ENCODE measurements around the gene RAB3GAP2.

- TF ChIP-seq TAF1 (IDR thresholded peaks at IDR 0.05; ENCODE audit: borderline replicate concordance, low read depth, low read length) = no peak
- TF ChIP-seq POLR2A (IDR thresholded peaks at IDR 0.05; ENCODE audit: low read depth, low read length) = no peak
- TF ChIP-seq ZBTB4 (CRISPR knock-in tag; IDR thresholded peaks at IDR 0.05) = no peak
- TF ChIP-seq FOS (IDR thresholded peaks at IDR 0.05; ENCODE audit: borderline replicate concordance, extremely low read depth, insufficient read length) = no peak
- no peak for TF ChIP-seq YY1 (IDR thresholded peaks at IDR 0.05; ENCODE audit: low read depth, low read length)
- TF ChIP-seq RCOR1 (conservative IDR thresholded peaks at IDR 0.05; ENCODE audit: low read depth, low read length) = no peak
- no peak for TF ChIP-seq ELK1 (IDR thresholded peaks at IDR 0.05; ENCODE audit: low read depth, low read length)
- no peak for TF ChIP-seq NFYB (IDR thresholded peaks at IDR 0.05; ENCODE audit: insufficient read depth, low read depth, low read length)
- no peak for TF ChIP-seq CTCF (IDR thresholded peaks at IDR 0.05 in 2 of 3, conservative IDR thresholded peaks at IDR 0.05 in 1 of 3; ENCODE audit: control insufficient read depth in 2 of 3, extremely low read depth in 1 of 3, insufficient read depth in 1 of 3, low read depth in 3 of 3, low read length in 3 of 3)
- TF ChIP-seq, protein P1, sequence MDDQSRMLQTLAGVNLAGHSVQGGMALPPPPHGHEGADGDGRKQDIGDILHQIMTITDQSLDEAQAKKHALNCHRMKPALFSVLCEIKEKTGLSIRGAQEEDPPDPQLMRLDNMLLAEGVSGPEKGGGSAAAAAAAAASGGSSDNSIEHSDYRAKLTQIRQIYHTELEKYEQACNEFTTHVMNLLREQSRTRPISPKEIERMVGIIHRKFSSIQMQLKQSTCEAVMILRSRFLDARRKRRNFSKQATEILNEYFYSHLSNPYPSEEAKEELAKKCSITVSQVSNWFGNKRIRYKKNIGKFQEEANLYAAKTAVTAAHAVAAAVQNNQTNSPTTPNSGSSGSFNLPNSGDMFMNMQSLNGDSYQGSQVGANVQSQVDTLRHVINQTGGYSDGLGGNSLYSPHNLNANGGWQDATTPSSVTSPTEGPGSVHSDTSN (IDR thresholded peaks at IDR 0.05; ENCODE audit: insufficient replicate concordance, low read depth, low read length) = no peak
- no peak for TF ChIP-seq EP300 (IDR thresholded peaks at IDR 0.05; ENCODE audit: borderline replicate concordance in 1 of 2, control insufficient read depth in 1 of 2, low read depth in 2 of 2, low read length in 2 of 2)
- TF ChIP-seq ZNF217 (IDR thresholded peaks at IDR 0.05) = no peak
Measured at GRCh38 chr1:220119043-220119512, 153.2 kb downstream of the RAB3GAP2 start.
